ENCODE data around the gene MMD. TPM values are rescaled to one million over a fixed set of nuclear protein-coding genes. Genes with fewer than 3 reads are reported as not detected.

Gene MMD
- total and polyA plus RNA-seq, 2 of the 13 experiments (the other 11 are each of a cell fraction or from before 2014, with no cell fraction given): 121 to 225 TPM

DNA sequence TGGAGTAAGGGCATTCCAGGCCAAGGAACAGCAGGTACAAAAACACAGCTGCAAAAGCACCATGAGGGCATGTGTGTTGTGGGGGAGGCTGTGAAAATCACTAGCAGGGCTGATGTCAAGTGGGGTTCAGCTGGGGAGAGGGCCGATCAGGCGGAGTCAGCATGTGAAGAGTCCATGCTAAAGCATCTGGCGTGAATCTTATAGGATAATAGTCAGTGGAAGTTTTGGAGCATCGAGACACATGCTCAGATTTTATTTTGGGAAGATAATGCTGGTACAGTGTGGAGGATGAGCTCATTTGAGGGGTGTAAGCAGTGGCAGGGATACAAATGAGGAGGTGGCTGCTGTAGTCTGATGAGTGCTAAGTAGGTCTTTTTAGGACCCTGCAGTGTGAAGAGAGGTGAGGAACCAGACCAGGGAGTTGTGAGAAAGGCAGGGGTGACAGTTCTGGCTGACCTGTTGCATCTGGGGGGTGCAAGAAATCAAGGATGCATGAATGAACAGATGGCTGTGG lies 30.3 kb downstream of the MMD start (continued):
- TF ChIP-seq, protein P1, sequence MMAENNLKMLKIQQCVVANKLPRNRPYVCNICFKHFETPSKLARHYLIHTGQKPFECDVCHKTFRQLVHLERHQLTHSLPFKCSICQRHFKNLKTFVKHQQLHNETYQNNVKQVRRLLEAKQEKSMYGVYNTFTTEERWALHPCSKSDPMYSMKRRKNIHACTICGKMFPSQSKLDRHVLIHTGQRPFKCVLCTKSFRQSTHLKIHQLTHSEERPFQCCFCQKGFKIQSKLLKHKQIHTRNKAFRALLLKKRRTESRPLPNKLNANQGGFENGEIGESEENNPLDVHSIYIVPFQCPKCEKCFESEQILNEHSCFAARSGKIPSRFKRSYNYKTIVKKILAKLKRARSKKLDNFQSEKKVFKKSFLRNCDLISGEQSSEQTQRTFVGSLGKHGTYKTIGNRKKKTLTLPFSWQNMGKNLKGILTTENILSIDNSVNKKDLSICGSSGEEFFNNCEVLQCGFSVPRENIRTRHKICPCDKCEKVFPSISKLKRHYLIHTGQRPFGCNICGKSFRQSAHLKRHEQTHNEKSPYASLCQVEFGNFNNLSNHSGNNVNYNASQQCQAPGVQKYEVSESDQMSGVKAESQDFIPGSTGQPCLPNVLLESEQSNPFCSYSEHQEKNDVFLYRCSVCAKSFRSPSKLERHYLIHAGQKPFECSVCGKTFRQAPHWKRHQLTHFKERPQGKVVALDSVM (CRISPR knock-in tag; IDR thresholded peaks at IDR 0.05): no peak
- TF ChIP-seq ARNT (IDR thresholded peaks at IDR 0.05) (no peak), ARNT2 (CRISPR knock-in tag; IDR thresholded peaks at IDR 0.05; ENCODE audit: low read depth) (0 out of 2 replicates have a peak, but pooled peaks have one; percentile 28), MYC (CRISPR knock-in tag; IDR thresholded peaks at IDR 0.05; ENCODE audit: borderline replicate concordance) (no peak), NONO (IDR thresholded peaks at IDR 0.05) (no peak), NONO (CRISPR knock-in tag; conservative IDR thresholded peaks at IDR 0.05) (no peak), POLR2A (IDR thresholded peaks at IDR 0.05; ENCODE audit: insufficient read depth in 1 of 2, low read depth in 2 of 2, low read length in 2 of 2) (peak; percentile 31 to 49; a peak in 2 of 4 replicates), ZNF768 (CRISPR knock-in tag; IDR thresholded peaks at IDR 0.05) (no peak), NFIB (CRISPR knock-in tag; IDR thresholded peaks at IDR 0.05; ENCODE audit: borderline replicate concordance) (0 out of 2 replicates have a peak, but pooled peaks have one; percentile 73), ARID2 (CRISPR knock-in tag; IDR thresholded peaks at IDR 0.05; ENCODE audit: borderline replicate concordance) (0 out of 2 replicates have a peak, but pooled peaks have one; percentile 54), XRCC5 (optimal IDR thresholded peaks at IDR 0.05; ENCODE audit: low read length) (no peak), ZBTB7A (CRISPR knock-in tag; IDR thresholded peaks at IDR 0.05) (no peak), ZMAT3 (CRISPR knock-in tag; conservative IDR thresholded peaks at IDR 0.05) (no peak), ZNF274 (CRISPR knock-in tag; IDR thresholded peaks at IDR 0.05) (peak; percentile 55; the same call in 1 of the 2 replicates), MED13 (CRISPR knock-in tag; IDR thresholded peaks at IDR 0.05) (no peak), ZNF724P (CRISPR knock-in tag; IDR thresholded peaks at IDR 0.05; ENCODE audit: borderline replicate concordance) (0 out of 2 replicates have a peak, but pooled peaks have one; percentile 33), JDP2 (CRISPR knock-in tag; IDR thresholded peaks at IDR 0.05; ENCODE audit: borderline replicate concordance) (no peak), TBP (CRISPR knock-in tag; IDR thresholded peaks at IDR 0.05) (0 out of 2 replicates have a peak, but pooled peaks have one; percentile 10), SNRNP70 (IDR thresholded peaks at IDR 0.05; ENCODE audit: low read depth, low read length) (no peak), FOXO1 (CRISPR knock-in tag; IDR thresholded peaks at IDR 0.05) (no peak), ZNF598 (CRISPR knock-in tag; IDR thresholded peaks at IDR 0.05; ENCODE audit: borderline replicate concordance) (peak; percentile 44; the same call in 1 of the 2 replicates), ZNF629 (CRISPR knock-in tag; conservative IDR thresholded peaks at IDR 0.05) (no peak), PHB2 (IDR thresholded peaks at IDR 0.05; ENCODE audit: partially characterized antibody) (no peak), ZNF225 (CRISPR knock-in tag; IDR thresholded peaks at IDR 0.05) (no peak), ZNF790 (CRISPR knock-in tag; IDR thresholded peaks at IDR 0.05; ENCODE audit: borderline replicate concordance) (no peak), AGO1 (IDR thresholded peaks at IDR 0.05; ENCODE audit: low read depth, low read length, poor library complexity, severe bottlenecking) (no peak), ZMYM4 (CRISPR knock-in tag; IDR thresholded peaks at IDR 0.05) (0 out of 2 replicates have a peak, but pooled peaks have one; percentile 16), SOX6 (IDR thresholded peaks at IDR 0.05) (no peak), SOX6 (CRISPR knock-in tag; IDR thresholded peaks at IDR 0.05) (no peak)
- TF ChIP-seq, protein P2, sequence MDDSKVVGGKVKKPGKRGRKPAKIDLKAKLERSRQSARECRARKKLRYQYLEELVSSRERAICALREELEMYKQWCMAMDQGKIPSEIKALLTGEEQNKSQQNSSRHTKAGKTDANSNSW (CRISPR knock-in tag; IDR thresholded peaks at IDR 0.05; ENCODE audit: borderline replicate concordance): no peak
- TF ChIP-seq, protein P3, sequence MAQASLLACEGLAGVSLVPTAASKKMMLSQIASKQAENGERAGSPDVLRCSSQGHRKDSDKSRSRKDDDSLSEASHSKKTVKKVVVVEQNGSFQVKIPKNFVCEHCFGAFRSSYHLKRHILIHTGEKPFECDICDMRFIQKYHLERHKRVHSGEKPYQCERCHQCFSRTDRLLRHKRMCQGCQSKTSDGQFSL (CRISPR knock-in tag; IDR thresholded peaks at IDR 0.05): no peak
